Sigmoid colon (tissue), 4 donors: Measurements from ENCODE around the gene LTBP1.

Experiments
- EP300 ChIP-seq, 4 donors: sonication (generic); formaldehyde crosslinking; IDR thresholded peaks; one replicate each; pipeline ENCODE4 v1.6.1; 2017; ENCODE audit warnings: antibody characterized with exemption in 4 of 4
- TF ChIP-seq, protein P1 (sequence below), 4 experiments: fragments of 450-650 bp in 3 of 4; fragments of 200-600 bp in 1 of 4; IDR thresholded peaks; one replicate each; pipeline ENCODE4 v1.5.1; 2016 to 2019; ENCODE audit warnings: antibody characterized with exemption in 4 of 4, mild to moderate bottlenecking in 3 of 4, moderate library complexity in 2 of 4

DNA sequence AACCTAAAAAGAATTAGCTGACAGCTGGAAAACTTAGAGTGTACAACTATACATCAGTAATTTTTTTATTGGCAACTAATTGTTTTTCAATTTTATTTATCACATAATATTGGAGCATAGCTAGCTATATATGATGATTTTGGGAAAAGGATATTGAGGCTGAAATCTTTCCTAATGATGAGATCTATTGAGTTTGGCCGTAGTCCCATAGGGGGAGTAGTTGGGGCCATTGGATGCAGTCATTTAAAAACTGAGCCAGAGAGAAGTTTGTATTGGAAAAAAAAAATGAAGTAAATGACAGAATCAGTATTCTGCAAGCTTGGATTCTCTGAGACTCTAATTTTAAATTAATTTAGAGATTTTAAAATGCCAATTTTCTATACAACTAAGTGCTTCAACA lies 179.8 kb downstream of the LTBP1 start:
- TF ChIP-seq, protein P1, sequence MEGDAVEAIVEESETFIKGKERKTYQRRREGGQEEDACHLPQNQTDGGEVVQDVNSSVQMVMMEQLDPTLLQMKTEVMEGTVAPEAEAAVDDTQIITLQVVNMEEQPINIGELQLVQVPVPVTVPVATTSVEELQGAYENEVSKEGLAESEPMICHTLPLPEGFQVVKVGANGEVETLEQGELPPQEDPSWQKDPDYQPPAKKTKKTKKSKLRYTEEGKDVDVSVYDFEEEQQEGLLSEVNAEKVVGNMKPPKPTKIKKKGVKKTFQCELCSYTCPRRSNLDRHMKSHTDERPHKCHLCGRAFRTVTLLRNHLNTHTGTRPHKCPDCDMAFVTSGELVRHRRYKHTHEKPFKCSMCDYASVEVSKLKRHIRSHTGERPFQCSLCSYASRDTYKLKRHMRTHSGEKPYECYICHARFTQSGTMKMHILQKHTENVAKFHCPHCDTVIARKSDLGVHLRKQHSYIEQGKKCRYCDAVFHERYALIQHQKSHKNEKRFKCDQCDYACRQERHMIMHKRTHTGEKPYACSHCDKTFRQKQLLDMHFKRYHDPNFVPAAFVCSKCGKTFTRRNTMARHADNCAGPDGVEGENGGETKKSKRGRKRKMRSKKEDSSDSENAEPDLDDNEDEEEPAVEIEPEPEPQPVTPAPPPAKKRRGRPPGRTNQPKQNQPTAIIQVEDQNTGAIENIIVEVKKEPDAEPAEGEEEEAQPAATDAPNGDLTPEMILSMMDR (IDR thresholded peaks at IDR 0.05) = no peak
- TF ChIP-seq EP300 (IDR thresholded peaks at IDR 0.05) = no peak
